ENCODE results near the gene WNT3A. TPM values are rescaled to one million over a fixed set of nuclear protein-coding genes. Genes with fewer than 3 reads are reported as not detected.

WNT3A gene
- total and polyA plus RNA-seq, 2 donors (not counting 3 experiments of a cell fraction or from before 2014, with no cell fraction given) = not detected

DNA sequence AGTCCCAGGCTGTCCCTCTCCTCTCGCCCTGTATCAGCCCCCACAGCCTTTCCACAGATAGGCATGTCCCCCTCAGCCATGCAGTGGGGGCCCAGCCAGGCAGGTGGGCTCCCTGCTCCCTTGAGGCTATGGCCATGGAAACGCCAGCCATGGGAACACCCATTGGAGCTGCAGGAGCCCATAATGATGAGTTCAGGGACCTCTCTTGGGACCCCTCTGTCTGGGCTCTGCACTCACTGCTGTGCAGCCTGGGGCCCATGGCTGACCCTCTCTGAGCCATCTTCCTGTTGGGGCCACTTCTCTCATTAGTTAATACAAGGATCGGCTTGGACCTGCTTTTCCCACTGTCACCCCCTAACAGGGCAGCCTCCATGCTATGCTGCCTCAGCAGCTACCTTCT is 33.2 kb downstream of the WNT3A start:
- FAIRE-seq = no peak
- no peak overlapping the region for H2AFZ ChIP-seq (ENCODE audit: low read depth, low read length)
- POLR2A ChIA-PET = no interaction called here
- no peak overlapping the region for H3K27ac ChIP-seq (ENCODE audit: insufficient read depth, low read depth, low read length)
- no TSS peak for BruUV-seq (replicated peaks)
- H4K20me1 ChIP-seq (replicated peaks; ENCODE audit: control insufficient read depth, extremely low read depth, insufficient read depth, low read length) = no peaks in the 10 kb centered on the region
- H3K9ac ChIP-seq (replicated peaks; ENCODE audit: extremely low read depth, insufficient read depth, low read length) = no peak overlapping the region
- DNase-seq (ENCODE audit: low read depth, low spot score) = no peak
- intact Hi-C loops (cut with micrococcal nuclease) = no loop called here
- H3K4me2 ChIP-seq (ENCODE audit: insufficient read depth, low read length) = no peak overlapping the region
- peaks cover 11 to 15% of the 10 kb centered on the region in 2 experiments for H3K27me3 ChIP-seq (ENCODE audit: control insufficient read depth in 2 of 2, insufficient read depth in 2 of 2, low read length in 2 of 2)
- TF ChIP-seq, protein P1, sequence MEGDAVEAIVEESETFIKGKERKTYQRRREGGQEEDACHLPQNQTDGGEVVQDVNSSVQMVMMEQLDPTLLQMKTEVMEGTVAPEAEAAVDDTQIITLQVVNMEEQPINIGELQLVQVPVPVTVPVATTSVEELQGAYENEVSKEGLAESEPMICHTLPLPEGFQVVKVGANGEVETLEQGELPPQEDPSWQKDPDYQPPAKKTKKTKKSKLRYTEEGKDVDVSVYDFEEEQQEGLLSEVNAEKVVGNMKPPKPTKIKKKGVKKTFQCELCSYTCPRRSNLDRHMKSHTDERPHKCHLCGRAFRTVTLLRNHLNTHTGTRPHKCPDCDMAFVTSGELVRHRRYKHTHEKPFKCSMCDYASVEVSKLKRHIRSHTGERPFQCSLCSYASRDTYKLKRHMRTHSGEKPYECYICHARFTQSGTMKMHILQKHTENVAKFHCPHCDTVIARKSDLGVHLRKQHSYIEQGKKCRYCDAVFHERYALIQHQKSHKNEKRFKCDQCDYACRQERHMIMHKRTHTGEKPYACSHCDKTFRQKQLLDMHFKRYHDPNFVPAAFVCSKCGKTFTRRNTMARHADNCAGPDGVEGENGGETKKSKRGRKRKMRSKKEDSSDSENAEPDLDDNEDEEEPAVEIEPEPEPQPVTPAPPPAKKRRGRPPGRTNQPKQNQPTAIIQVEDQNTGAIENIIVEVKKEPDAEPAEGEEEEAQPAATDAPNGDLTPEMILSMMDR (IDR thresholded peaks at IDR 0.05; ENCODE audit: extremely low read depth in 1 of 2, insufficient read depth in 1 of 2, low read depth in 1 of 2, low read length in 2 of 2) = no peak
- TF ChIP-seq JUN (IDR thresholded peaks at IDR 0.05; ENCODE audit: borderline replicate concordance, insufficient read depth, insufficient read length, low read depth) = no peak
- TF ChIP-seq POLR2AphosphoS5 (IDR thresholded peaks at IDR 0.05; ENCODE audit: insufficient read depth, low read depth, low read length) = no peak
- no peak for TF ChIP-seq GATA2 (IDR thresholded peaks at IDR 0.05; ENCODE audit: insufficient read depth, insufficient read length, low read depth, low read length)
- H3K4me3 ChIP-seq (replicated peaks in 1 of 3; ENCODE audit: insufficient read depth in 1 of 3, low read depth in 1 of 3, low read length in 3 of 3) = no peak overlapping the region
- no peaks in the 10 kb centered on the region for H3K4me1 ChIP-seq (ENCODE audit: control insufficient read depth, extremely low read depth, insufficient read depth, low read length)
- no peaks in the 10 kb centered on the region for H3K9me1 ChIP-seq (replicated peaks; ENCODE audit: control insufficient read depth, extremely low read depth, insufficient read depth, low read length)
- no peaks in the 10 kb centered on the region for H3K36me3 ChIP-seq (ENCODE audit: control insufficient read depth in 2 of 2, extremely low read depth in 1 of 2, insufficient read depth in 2 of 2, low read length in 2 of 2)
- dilution Hi-C loops (cut with MboI; ENCODE audit: extremely low pct_ligation_motif_present, low sequenced_read_pairs) = no loop called here
- no peaks in the 10 kb centered on the region for H3K79me2 ChIP-seq (ENCODE audit: control insufficient read depth, insufficient read depth, low read length)
- H3K9me3 ChIP-seq (replicated peaks; ENCODE audit: control insufficient read depth, insufficient read depth, low read length) = no peaks in the 10 kb centered on the region
- CTCF ChIA-PET = interaction anchor here (0.9 kb wide), 1 partner anchor 14 kb away, joined by 3 read pairs; no protein-coding TSS in a partner anchor

DNA sequence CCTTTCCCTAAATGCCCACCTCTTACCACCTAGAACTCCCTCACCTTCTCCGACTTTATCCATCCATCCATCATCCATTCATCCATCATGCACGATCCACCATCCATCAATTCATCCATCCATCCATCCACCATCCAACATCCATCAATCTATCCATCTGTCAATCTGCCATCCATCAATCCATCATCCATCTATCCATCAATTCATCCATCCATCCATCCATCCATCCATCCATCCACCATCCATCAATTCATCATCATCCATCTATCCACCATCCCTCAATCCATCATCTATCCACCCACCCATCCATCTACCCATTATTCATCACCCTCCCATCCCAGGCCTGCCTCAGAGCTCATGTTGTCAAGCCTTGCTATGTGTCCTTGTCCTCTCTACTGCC is 34.5 kb downstream of the WNT3A start:
- Histone ChIP-seq H4K20me1 (replicated peaks; ENCODE audit: control insufficient read depth, extremely low read depth, insufficient read depth, low read length) (no peaks in the 10 kb centered on the region), H3K4me2 (ENCODE audit: insufficient read depth, low read length) (no peak overlapping the region), H3K9me3 (replicated peaks; ENCODE audit: control insufficient read depth, insufficient read depth, low read length) (no peaks in the 10 kb centered on the region), H3K27me3 (ENCODE audit: control insufficient read depth in 2 of 2, insufficient read depth in 2 of 2, low read length in 2 of 2) (peaks cover 11 to 15% of the 10 kb centered on the region in 2 experiments), H3K9me1 (replicated peaks; ENCODE audit: control insufficient read depth, extremely low read depth, insufficient read depth, low read length) (no peaks in the 10 kb centered on the region), H3K9ac (replicated peaks; ENCODE audit: extremely low read depth, insufficient read depth, low read length) (no peak overlapping the region), H3K36me3 (ENCODE audit: control insufficient read depth in 2 of 2, extremely low read depth in 1 of 2, insufficient read depth in 2 of 2, low read length in 2 of 2) (no peaks in the 10 kb centered on the region), H3K27ac (ENCODE audit: insufficient read depth, low read depth, low read length) (no peak overlapping the region), H3K79me2 (ENCODE audit: control insufficient read depth, insufficient read depth, low read length) (no peaks in the 10 kb centered on the region), H3K4me3 (replicated peaks in 1 of 3; ENCODE audit: insufficient read depth in 1 of 3, low read depth in 1 of 3, low read length in 3 of 3) (no peak overlapping the region), H3K4me1 (ENCODE audit: control insufficient read depth, extremely low read depth, insufficient read depth, low read length) (no peaks in the 10 kb centered on the region), H2AFZ (ENCODE audit: low read depth, low read length) (no peak overlapping the region)
- intact Hi-C loops (cut with micrococcal nuclease) (no loop called here), dilution Hi-C loops (cut with MboI; ENCODE audit: extremely low pct_ligation_motif_present, low sequenced_read_pairs) (no loop called here)
- ChIA-PET POLR2A (no interaction called here), CTCF (no interaction called here)
- no peak for FAIRE-seq
- no peak for DNase-seq (ENCODE audit: low read depth, low spot score)
- TF ChIP-seq, protein P1 (IDR thresholded peaks at IDR 0.05; ENCODE audit: extremely low read depth in 1 of 2, insufficient read depth in 1 of 2, low read depth in 1 of 2, low read length in 2 of 2) = no peak
- TF ChIP-seq POLR2A (IDR thresholded peaks at IDR 0.05; ENCODE audit: low read depth, low read length) (no peak), POLR2AphosphoS5 (IDR thresholded peaks at IDR 0.05; ENCODE audit: insufficient read depth, low read depth, low read length) (no peak)
- BruUV-seq (replicated peaks) = no TSS peak

Data from endothelial cell of umbilical vein (primary cell).